Neuronal stem cell (in vitro differentiated cells): ENCODE data around the gene BCR.
A peak's percentile ranks its signal among the peaks of the same experiment; 100 is the strongest.

Source experiments
- DNase-seq: peaks from one replicate; pipeline ENCODE4 v3.0.0-alpha.2; 2013; ENCODE audit warnings: low spot score
- H2AFZ ChIP-seq: one replicate; pipeline ENCODE4 v1.6.1; 2013; ENCODE audit warnings: mild to moderate bottlenecking, low read length, inconsistent platforms
- H2AK5ac ChIP-seq: 2 replicates; pipeline ENCODE4 v1.6.1; 2013; ENCODE audit warnings: low read depth, mild to moderate bottlenecking, inconsistent platforms, low read length, moderate library complexity, mixed read lengths
- H2BK120ac ChIP-seq: 2 replicates; pipeline ENCODE4 v1.6.1; 2013; ENCODE audit warnings: low read depth, mild to moderate bottlenecking, inconsistent platforms, low read length, moderate library complexity, mixed read lengths
- H2BK12ac ChIP-seq: one replicate; pipeline ENCODE4 v1.6.1; 2013; ENCODE audit warnings: low read length, inconsistent platforms
- H2BK15ac ChIP-seq: 2 replicates; pipeline ENCODE4 v1.6.1; 2013; ENCODE audit warnings: mild to moderate bottlenecking, low read length, inconsistent platforms, mixed read lengths
- H2BK5ac ChIP-seq: one replicate; pipeline ENCODE4 v1.6.1; 2013; ENCODE audit warnings: inconsistent platforms, mild to moderate bottlenecking, low read length, moderate library complexity
- H3K14ac ChIP-seq: one replicate; pipeline ENCODE4 v1.6.1; 2013; ENCODE audit warnings: low read length, inconsistent platforms
- H3K18ac ChIP-seq: 2 replicates; pipeline ENCODE4 v1.6.1; 2013; ENCODE audit warnings: low read length, inconsistent platforms
- H3K23ac ChIP-seq: 2 replicates; pipeline ENCODE4 v1.6.1; 2013; ENCODE audit warnings: low read depth, mild to moderate bottlenecking, mixed read lengths, low read length, inconsistent platforms; ENCODE audit not compliant: poor library complexity
- H3K27ac ChIP-seq: replicated peaks from 3 replicates; pipeline ENCODE4 v1.5.1; 2013; ENCODE audit warnings: low read length, inconsistent platforms
- H3K27me3 ChIP-seq, 3 experiments: 2 replicates each; pipeline ENCODE4 v1.6.1; 2013; ENCODE audit warnings: low read length in 3 of 3, mild to moderate bottlenecking in 2 of 3, inconsistent platforms in 1 of 3, low read depth in 1 of 3, mixed read lengths in 1 of 3, moderate library complexity in 1 of 3; ENCODE audit not compliant: control insufficient read depth in 3 of 3, insufficient read depth in 3 of 3
- H3K36me3 ChIP-seq, 2 donors: replicated peaks in 1 of 2; 2 replicates each; pipeline ENCODE4 v1.6.1; 2013; ENCODE audit warnings: low read length in 2 of 2; ENCODE audit not compliant: control insufficient read depth in 2 of 2, insufficient read depth in 2 of 2
- H3K4ac ChIP-seq: 2 replicates; pipeline ENCODE4 v1.6.1; 2013; ENCODE audit warnings: inconsistent platforms, mild to moderate bottlenecking, low read length, moderate library complexity
- H3K4me1 ChIP-seq, 2 donors: 1 replicate in 1 of 2; 2 replicates in 1 of 2; pipeline ENCODE4 v1.6.1; 2013; ENCODE audit warnings: low read length in 2 of 2, low read depth in 1 of 2; ENCODE audit not compliant: control insufficient read depth in 2 of 2, insufficient read depth in 1 of 2
- H3K4me2 ChIP-seq: one replicate; pipeline ENCODE4 v1.6.1; 2013; ENCODE audit warnings: mild to moderate bottlenecking, low read length, inconsistent platforms; ENCODE audit not compliant: insufficient read depth, poor library complexity, severe bottlenecking
- H3K4me3 ChIP-seq, 2 donors: 2 replicates each; pipeline ENCODE4 v1.5.1; 2013; ENCODE audit warnings: low read length in 2 of 2, mild to moderate bottlenecking in 2 of 2, inconsistent platforms in 1 of 2, moderate library complexity in 1 of 2
- H3K79me1 ChIP-seq: one replicate; pipeline ENCODE4 v1.6.1; 2013; ENCODE audit warnings: low read depth, mild to moderate bottlenecking, inconsistent platforms, low read length, moderate library complexity
- H3K9ac ChIP-seq: one replicate; pipeline ENCODE4 v1.6.1; 2013; ENCODE audit warnings: mild to moderate bottlenecking, low read depth, low read length, inconsistent platforms; ENCODE audit not compliant: poor library complexity
- H3K9me3 ChIP-seq, 2 donors: replicated peaks in 1 of 2; 2 replicates each; pipeline versions ENCODE3 to v1.6.1; 2013; ENCODE audit warnings: low read length in 2 of 2, mild to moderate bottlenecking in 2 of 2, inconsistent platforms in 1 of 2, low read depth in 1 of 2, mixed read lengths in 1 of 2, moderate library complexity in 1 of 2; ENCODE audit not compliant: control insufficient read depth in 2 of 2, insufficient read depth in 1 of 2
- H4K8ac ChIP-seq: one replicate; pipeline ENCODE4 v1.6.1; 2013; ENCODE audit warnings: low read depth, mild to moderate bottlenecking, inconsistent platforms, low read length, moderate library complexity
- H4K91ac ChIP-seq: one replicate; pipeline ENCODE4 v1.6.1; 2013; ENCODE audit warnings: low read length, low read depth, mild to moderate bottlenecking, inconsistent platforms; ENCODE audit not compliant: poor library complexity
- WGBS, 2 donors: extraction: QIAGEN DNeasy Blood & Tissue Kit; methylation state at CpG; one replicate each; pipeline ENCODE4 v1.1.7; 2013; ENCODE audit warnings: missing lambda C conversion rate in 2 of 2, mixed read lengths in 1 of 2; ENCODE audit not compliant: insufficient read length in 2 of 2, insufficient replicate concordance in 1 of 2; ENCODE audit errors: extremely low coverage in 2 of 2; 5-methylcytosine and 5-hydroxymethylcytosine counted together

The BCR gene

DNA sequence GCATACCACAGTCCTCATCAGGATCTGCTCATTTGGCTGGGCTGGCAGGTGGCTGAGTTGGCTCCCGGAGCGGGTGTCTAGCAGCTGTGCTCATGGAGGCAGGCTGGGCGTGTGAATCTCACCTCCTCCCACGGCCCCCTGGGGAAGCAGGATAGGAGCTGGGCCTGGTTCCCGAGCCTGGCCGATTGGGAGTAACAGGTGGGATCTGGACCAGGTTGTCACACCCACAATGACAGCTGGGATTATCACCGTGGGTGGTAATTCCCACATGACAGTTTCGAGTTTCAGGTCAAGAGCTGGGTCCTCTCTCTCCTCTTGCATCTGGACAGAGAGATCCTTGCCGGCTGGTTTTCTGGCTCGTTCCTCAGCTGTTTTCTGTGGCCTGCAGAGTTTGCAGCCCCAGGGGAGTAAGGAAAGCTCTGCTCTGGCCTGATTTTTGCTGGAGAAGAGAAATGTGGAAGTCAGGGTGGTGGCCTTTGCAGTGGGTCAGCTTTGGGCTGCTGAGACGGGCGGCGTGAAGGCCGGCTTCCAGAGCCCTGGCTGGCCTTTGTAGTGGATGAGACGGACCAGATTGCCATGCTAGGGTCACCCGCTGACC, 57.0 kb downstream of the BCR start:
- Histone ChIP-seq H3K79me1 (peaks cover 29% of the 10 kb centered on the region), H4K8ac (no peak overlapping the region), H3K9me3 (peaks cover 2 to 6% of the 10 kb centered on the region in 2 donors), H2AK5ac (no peak overlapping the region), H3K27me3 (no peaks in the 10 kb centered on the region), H3K14ac (no peak overlapping the region), H2BK15ac (no peak overlapping the region), H2BK12ac (no peak overlapping the region), H3K23ac (peak overlapping the region; percentile 1), H2BK5ac (no peak overlapping the region), H3K4me1 (peaks cover 23 to 42% of the 10 kb centered on the region in 2 donors), H3K18ac (peak overlapping the region; percentile 25), H3K27ac (peak overlapping the region; percentile 41), H3K4me3 (no peak overlapping the region), H3K4me2 (no peak overlapping the region), H3K4ac (no peak overlapping the region), H3K36me3 (peaks cover 0 to 4% of the 10 kb centered on the region in 2 donors), H2AFZ (no peak overlapping the region), H2BK120ac (no peak overlapping the region), H4K91ac (no peak overlapping the region), H3K9ac (no peak overlapping the region)
- no CpG with 5 or more reads among the region's 16 CpGs for WGBS, 2 donors
- DNase-seq = peak; percentile 52

DNA sequence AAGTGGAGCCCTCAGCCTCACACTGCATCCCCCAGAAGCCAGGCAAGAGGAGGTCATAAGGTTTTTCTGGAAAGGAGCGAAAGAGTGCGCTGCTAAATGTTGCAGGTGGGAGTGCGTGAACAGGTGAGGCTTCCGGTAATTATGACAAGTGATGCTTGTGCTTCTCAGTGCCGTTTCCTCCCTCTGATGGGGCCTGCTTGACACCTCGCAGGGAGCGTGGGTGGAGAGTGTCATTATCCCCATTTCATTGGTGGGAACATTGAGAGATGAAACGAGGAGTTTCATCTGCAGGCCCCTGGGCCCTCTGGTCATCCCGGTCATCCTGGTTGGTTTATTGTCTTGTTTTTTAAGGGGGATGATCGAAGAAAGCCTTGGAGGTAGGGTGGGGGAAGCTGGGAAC, 57.5 kb downstream of the BCR start:
- Histone ChIP-seq H3K9ac (no peak overlapping the region), H3K36me3 (peaks cover 0 to 4% of the 10 kb centered on the region in 2 donors), H3K4me3 (no peak overlapping the region), H3K27me3 (no peaks in the 10 kb centered on the region), H3K27ac (no peak overlapping the region), H2BK120ac (no peak overlapping the region), H3K79me1 (peaks cover 24% of the 10 kb centered on the region), H3K9me3 (peaks cover 2 to 6% of the 10 kb centered on the region in 2 donors), H4K91ac (no peak overlapping the region), H3K14ac (no peak overlapping the region), H4K8ac (no peak overlapping the region), H2BK15ac (no peak overlapping the region), H2AK5ac (no peak overlapping the region), H3K4ac (no peak overlapping the region), H3K4me1 (peaks cover 27 to 41% of the 10 kb centered on the region in 2 donors), H2BK5ac (no peak overlapping the region), H2AFZ (no peak overlapping the region), H3K23ac (peak overlapping the region; percentile 1), H3K18ac (no peak overlapping the region), H2BK12ac (no peak overlapping the region), H3K4me2 (no peak overlapping the region)
- no CpG with 5 or more reads among the region's 10 CpGs for WGBS, 2 donors
- DNase-seq = no peak

DNA sequence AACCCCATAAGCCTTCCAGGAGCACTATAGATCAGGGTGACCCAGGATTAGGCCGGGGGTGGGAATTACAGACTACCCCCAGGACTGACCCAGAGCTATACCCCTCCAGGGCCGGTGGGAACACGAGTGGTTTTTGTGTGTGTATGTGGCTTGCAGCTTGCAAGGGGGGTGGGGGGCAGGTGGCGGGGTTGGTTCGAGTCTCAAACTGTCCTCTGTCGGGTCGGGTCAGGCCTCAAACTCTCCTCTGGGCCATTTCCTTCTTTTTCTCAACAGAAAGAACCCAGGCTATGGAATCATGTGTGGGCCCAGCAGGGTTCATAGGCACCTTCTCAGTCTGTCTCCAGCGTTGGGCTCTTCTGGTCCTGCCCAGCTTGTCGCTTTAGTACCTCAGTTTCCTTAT, 58.4 kb downstream of the BCR start:
- H3K4me3 ChIP-seq = no peak overlapping the region
- WGBS, 2 donors = no CpG with 5 or more reads among the region's 9 CpGs
- H2BK15ac ChIP-seq = peak overlapping the region; percentile 70

DNA sequence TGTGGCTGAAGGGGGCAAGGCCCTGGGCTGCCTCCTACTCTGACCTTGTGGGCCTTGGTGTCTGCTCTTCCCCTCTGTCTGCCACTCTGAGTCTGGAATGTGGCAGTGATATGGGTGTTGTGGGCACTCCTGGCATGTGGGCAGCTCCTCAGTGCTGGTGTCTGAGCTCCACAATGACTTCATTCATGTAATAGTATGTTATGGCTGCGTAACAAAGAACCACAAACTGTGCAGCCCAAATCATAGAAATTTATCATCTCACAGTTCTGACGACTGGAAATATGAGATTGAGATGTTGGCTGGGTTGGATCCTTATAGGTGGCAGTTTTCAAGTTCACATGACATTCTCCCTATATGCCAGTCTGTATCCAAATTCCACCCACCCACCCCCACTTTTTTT, 59.1 kb downstream of the BCR start:
- H3K4me1 ChIP-seq = peaks cover 39 to 49% of the 10 kb centered on the region in 2 donors
- DNase-seq = no peak
- H3K9ac ChIP-seq = no peak overlapping the region
- H3K9me3 ChIP-seq = peaks cover 2 to 6% of the 10 kb centered on the region in 2 donors
- H2AK5ac ChIP-seq = peak overlapping the region; percentile 57
- H3K23ac ChIP-seq = no peak overlapping the region
- H2AFZ ChIP-seq = no peak overlapping the region
- H3K79me1 ChIP-seq = peaks cover 21% of the 10 kb centered on the region
- no peak overlapping the region for H3K27ac ChIP-seq
- H3K4me2 ChIP-seq = no peak overlapping the region
- H2BK15ac ChIP-seq = peak overlapping the region; percentile 70
- H3K14ac ChIP-seq = no peak overlapping the region
- no peaks in the 10 kb centered on the region for H3K36me3 ChIP-seq
- H2BK5ac ChIP-seq = no peak overlapping the region
- no peak overlapping the region for H3K4me3 ChIP-seq
- peak overlapping the region; percentile 77 for H3K18ac ChIP-seq
- no peak overlapping the region for H2BK120ac ChIP-seq
- H2BK12ac ChIP-seq = no peak overlapping the region
- H3K27me3 ChIP-seq = no peaks in the 10 kb centered on the region
- no peak overlapping the region for H4K8ac ChIP-seq
- H4K91ac ChIP-seq = no peak overlapping the region
- WGBS, 2 donors = no CpG with 5 or more reads among the region's 2 CpGs
- H3K4ac ChIP-seq = no peak overlapping the region

More for the DNA sequence above, 58.4 kb downstream of the BCR start:
- Histone ChIP-seq H2BK12ac (no peak overlapping the region), H3K36me3 (no peaks in the 10 kb centered on the region), H3K4ac (no peak overlapping the region), H2BK120ac (no peak overlapping the region), H3K9ac (no peak overlapping the region), H2AFZ (no peak overlapping the region), H3K79me1 (peaks cover 20% of the 10 kb centered on the region), H3K23ac (peak overlapping the region; percentile 30), H3K4me2 (no peak overlapping the region), H3K27me3 (no peaks in the 10 kb centered on the region), H4K91ac (no peak overlapping the region), H3K14ac (peak overlapping the region; percentile 25), H2AK5ac (peak overlapping the region; percentile 40), H2BK5ac (no peak overlapping the region), H3K9me3 (peaks cover 2 to 6% of the 10 kb centered on the region in 2 donors), H3K4me1 (peaks cover 33 to 43% of the 10 kb centered on the region in 2 donors), H4K8ac (no peak overlapping the region), H3K18ac (peak overlapping the region; percentile 64), H3K27ac (no peak overlapping the region)
- no peak for DNase-seq
